Sigmoid colon (tissue), 4 donors: Measurements from ENCODE around the gene YEATS4.

Experiments
- EP300 ChIP-seq, 4 donors: sonication (generic); formaldehyde crosslinking; IDR thresholded peaks; one replicate each; pipeline ENCODE4 v1.6.1; 2017; ENCODE audit warnings: antibody characterized with exemption in 4 of 4
- POLR2A ChIP-seq, 2 donors: fragments of 450-650 bp; IDR thresholded peaks; one replicate each; pipeline ENCODE4 v1.6.1; 2016; ENCODE audit warnings: antibody characterized with exemption in 2 of 2, mild to moderate bottlenecking in 2 of 2, moderate library complexity in 2 of 2
- POLR2AphosphoS5 ChIP-seq, 4 donors: sonication (generic); formaldehyde crosslinking; IDR thresholded peaks; one replicate each; pipeline ENCODE4 v1.6.1; 2017; ENCODE audit warnings: antibody characterized with exemption in 4 of 4
- TF ChIP-seq, protein P1 (sequence below), 4 experiments: fragments of 450-650 bp in 3 of 4; fragments of 200-600 bp in 1 of 4; IDR thresholded peaks; one replicate each; pipeline ENCODE4 v1.5.1; 2016 to 2019; ENCODE audit warnings: antibody characterized with exemption in 4 of 4, mild to moderate bottlenecking in 3 of 4, moderate library complexity in 2 of 4

- TF ChIP-seq, protein P1, sequence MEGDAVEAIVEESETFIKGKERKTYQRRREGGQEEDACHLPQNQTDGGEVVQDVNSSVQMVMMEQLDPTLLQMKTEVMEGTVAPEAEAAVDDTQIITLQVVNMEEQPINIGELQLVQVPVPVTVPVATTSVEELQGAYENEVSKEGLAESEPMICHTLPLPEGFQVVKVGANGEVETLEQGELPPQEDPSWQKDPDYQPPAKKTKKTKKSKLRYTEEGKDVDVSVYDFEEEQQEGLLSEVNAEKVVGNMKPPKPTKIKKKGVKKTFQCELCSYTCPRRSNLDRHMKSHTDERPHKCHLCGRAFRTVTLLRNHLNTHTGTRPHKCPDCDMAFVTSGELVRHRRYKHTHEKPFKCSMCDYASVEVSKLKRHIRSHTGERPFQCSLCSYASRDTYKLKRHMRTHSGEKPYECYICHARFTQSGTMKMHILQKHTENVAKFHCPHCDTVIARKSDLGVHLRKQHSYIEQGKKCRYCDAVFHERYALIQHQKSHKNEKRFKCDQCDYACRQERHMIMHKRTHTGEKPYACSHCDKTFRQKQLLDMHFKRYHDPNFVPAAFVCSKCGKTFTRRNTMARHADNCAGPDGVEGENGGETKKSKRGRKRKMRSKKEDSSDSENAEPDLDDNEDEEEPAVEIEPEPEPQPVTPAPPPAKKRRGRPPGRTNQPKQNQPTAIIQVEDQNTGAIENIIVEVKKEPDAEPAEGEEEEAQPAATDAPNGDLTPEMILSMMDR (IDR thresholded peaks at IDR 0.05), result no peak
- no peak for TF ChIP-seq POLR2AphosphoS5 (IDR thresholded peaks at IDR 0.05)
- TF ChIP-seq POLR2A (IDR thresholded peaks at IDR 0.05), result no peak
- no peak for TF ChIP-seq EP300 (IDR thresholded peaks at IDR 0.05)
Measured at GRCh38 chr12:69337311-69338090, 22.0 kb upstream of the YEATS4 start.
